ENCODE data around the gene ZBTB24.

ZBTB24 gene

GRCh38 chr6:109445382-109445781, 37.6 kb downstream of the ZBTB24 start:
- TF ChIP-seq MYC (IDR thresholded peaks at IDR 0.05; ENCODE audit: low read depth, low read length) (no peak), POLR2A (IDR thresholded peaks at IDR 0.05; ENCODE audit: extremely low read depth, insufficient read length) (no peak), CTCF (IDR thresholded peaks at IDR 0.05; ENCODE audit: low read depth, low read length) (no peak), MAX (IDR thresholded peaks at IDR 0.05; ENCODE audit: low read depth, low read length) (no peak)
- no peak overlapping the region for H3K4me3 ChIP-seq (ENCODE audit: low read depth, low read length)
- no peak for DNase-seq (ENCODE audit: low read depth)

GRCh38 chr6:109443425-109443950, 39.5 kb downstream of the ZBTB24 start:
- TF ChIP-seq MYC (IDR thresholded peaks at IDR 0.05; ENCODE audit: low read depth, low read length) (no peak), MAX (IDR thresholded peaks at IDR 0.05; ENCODE audit: low read depth, low read length) (no peak), POLR2A (IDR thresholded peaks at IDR 0.05; ENCODE audit: extremely low read depth, insufficient read length) (no peak), CTCF (IDR thresholded peaks at IDR 0.05; ENCODE audit: low read depth, low read length) (no peak)
- no peak for DNase-seq (ENCODE audit: low read depth)
- H3K4me3 ChIP-seq (ENCODE audit: low read depth, low read length): no peak overlapping the region

- no peak overlapping the region for H3K4me3 ChIP-seq (ENCODE audit: low read depth, low read length)
- no peak for DNase-seq (ENCODE audit: low read depth)
- TF ChIP-seq CTCF (IDR thresholded peaks at IDR 0.05; ENCODE audit: low read depth, low read length) (no peak), MYC (IDR thresholded peaks at IDR 0.05; ENCODE audit: low read depth, low read length) (no peak), POLR2A (IDR thresholded peaks at IDR 0.05; ENCODE audit: extremely low read depth, insufficient read length) (no peak)
Observed at GRCh38 chr6:109442393-109442924, 40.6 kb downstream of the ZBTB24 start.

GRCh38 chr6:109441069-109441816, 41.8 kb downstream of the ZBTB24 start:
- no peak for TF ChIP-seq POLR2A (IDR thresholded peaks at IDR 0.05; ENCODE audit: extremely low read depth, insufficient read length)
- peak; percentile 24 for TF ChIP-seq CTCF (IDR thresholded peaks at IDR 0.05; ENCODE audit: low read depth, low read length)
- TF ChIP-seq MAX (IDR thresholded peaks at IDR 0.05; ENCODE audit: low read depth, low read length): no peak
- peak; percentile 46; the same call in 1 of the 2 replicates for TF ChIP-seq MYC (IDR thresholded peaks at IDR 0.05; ENCODE audit: low read depth, low read length)
- DNase-seq (ENCODE audit: low read depth): peak; percentile 76
- peak overlapping the region; percentile 71 for H3K4me3 ChIP-seq (ENCODE audit: low read depth, low read length)

- H3K4me3 ChIP-seq (ENCODE audit: low read depth, low read length): peak within 1 kb of the TSS; percentile 71
- peak; percentile 13 for TF ChIP-seq CTCF (IDR thresholded peaks at IDR 0.05; ENCODE audit: low read depth, low read length)
- TF ChIP-seq POLR2A (IDR thresholded peaks at IDR 0.05; ENCODE audit: extremely low read depth, insufficient read length): no peak
- peak; percentile 77 for TF ChIP-seq MAX (IDR thresholded peaks at IDR 0.05; ENCODE audit: low read depth, low read length)
- DNase-seq (ENCODE audit: low read depth): peak; percentile 94
Observed at GRCh38 chr6:109440331-109441068, 42.5 kb downstream of the ZBTB24 start, which contains the start of the genes PPIL6 and SMPD2. Gene PPIL6 (minus strand): TSS chr6:109440628. CDS start chr6:109440590, 38 bp downstream. Gene SMPD2 (plus strand): TSS chr6:109440724. CDS start chr6:109441122, 398 bp downstream.
